KMS-11 (cell line): ENCODE measurements around the gene CSF1R.

Source experiments
- H2AFZ ChIP-seq: fragments of 200-600 bp; sonication (generic); 2 replicates; pipeline ENCODE4 v1.6.1; 2016; ENCODE audit warnings: antibody characterized with exemption, mixed run types, low read depth
- H3K27ac ChIP-seq: fragments of 200-600 bp; sonication (generic); 2 replicates; pipeline ENCODE4 v1.6.1; 2016; ENCODE audit warnings: mild to moderate bottlenecking, mixed run types
- H3K27me3 ChIP-seq: fragments of 200-600 bp; sonication (generic); 2 replicates; pipeline ENCODE4 v1.6.1; 2017; ENCODE audit warnings: mild to moderate bottlenecking, low read depth, mixed run types, moderate library complexity; ENCODE audit not compliant: insufficient read depth
- H3K36me3 ChIP-seq: fragments of 200-600 bp; sonication (generic); 2 replicates; pipeline ENCODE4 v1.6.1; 2017; ENCODE audit warnings: mild to moderate bottlenecking, mixed run types; ENCODE audit not compliant: insufficient read depth
- H3K4me1 ChIP-seq: fragments of 200-600 bp; sonication (generic); 2 replicates; pipeline ENCODE4 v1.6.1; 2016; ENCODE audit warnings: mild to moderate bottlenecking, low read depth, mixed run types; ENCODE audit not compliant: poor library complexity, severe bottlenecking
- H3K4me2 ChIP-seq: fragments of 200-600 bp; sonication (generic); 2 replicates; pipeline ENCODE4 v1.7.0; 2016; ENCODE audit warnings: mild to moderate bottlenecking, mixed run types
- H3K4me3 ChIP-seq: fragments of 200-600 bp; sonication (generic); IDR thresholded peaks from 2 replicates; pipeline ENCODE4 v1.6.1; 2017; ENCODE audit warnings: low read depth, low read length, mixed read lengths; ENCODE audit not compliant: insufficient read depth
- H3K79me2 ChIP-seq: fragments of 200-600 bp; sonication (generic); 2 replicates; pipeline ENCODE4 v1.6.1; 2016; ENCODE audit warnings: low read depth, mixed run types; ENCODE audit not compliant: insufficient read depth
- H3K9ac ChIP-seq: fragments of 200-600 bp; sonication (generic); 2 replicates; pipeline ENCODE4 v1.6.1; 2016; ENCODE audit warnings: mild to moderate bottlenecking, mixed run types
- H4K20me1 ChIP-seq: fragments of 200-600 bp; sonication (generic); 2 replicates; pipeline ENCODE4 v1.6.1; 2016; ENCODE audit warnings: mild to moderate bottlenecking, mixed run types; ENCODE audit not compliant: insufficient read depth
- TF ChIP-seq, protein P1 (sequence below): fragments of 200-600 bp; sonication (generic); conservative IDR thresholded peaks from 2 replicates; pipeline ENCODE4 v1.6.1; 2017; ENCODE audit warnings: low read depth, mild to moderate bottlenecking, antibody characterized with exemption, low read length, moderate library complexity, mixed read lengths

The CSF1R gene

DNA sequence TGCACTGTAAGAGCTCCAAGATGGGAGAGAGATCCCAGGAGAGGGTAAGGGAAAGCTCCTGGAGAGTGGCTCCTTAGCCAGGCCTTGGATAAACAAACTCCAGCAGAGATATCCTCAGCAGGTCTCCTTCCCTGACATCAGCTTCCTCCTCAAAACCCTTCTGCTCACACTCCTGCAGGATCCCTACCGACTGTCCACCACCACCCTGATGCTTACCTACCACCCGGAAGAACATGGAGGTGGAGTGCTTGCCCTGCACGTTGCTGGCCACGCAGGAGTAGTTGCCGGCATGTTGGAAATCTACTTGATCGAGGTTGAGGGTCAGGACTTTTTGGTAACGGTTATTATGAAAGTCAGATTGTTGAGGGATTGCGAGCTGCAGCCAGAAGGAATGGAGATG is 9.3 kb downstream of the CSF1R start:
- Histone ChIP-seq H3K4me3 (no peak overlapping the region), H3K9ac (no peak overlapping the region), H4K20me1 (no peaks in the 10 kb centered on the region), H3K27ac (no peak overlapping the region), H2AFZ (no peak overlapping the region), H3K36me3 (no peaks in the 10 kb centered on the region), H3K27me3 (no peaks in the 10 kb centered on the region), H3K79me2 (no peaks in the 10 kb centered on the region), H3K4me2 (no peak overlapping the region), H3K4me1 (no peaks in the 10 kb centered on the region)
- TF ChIP-seq, protein P1, sequence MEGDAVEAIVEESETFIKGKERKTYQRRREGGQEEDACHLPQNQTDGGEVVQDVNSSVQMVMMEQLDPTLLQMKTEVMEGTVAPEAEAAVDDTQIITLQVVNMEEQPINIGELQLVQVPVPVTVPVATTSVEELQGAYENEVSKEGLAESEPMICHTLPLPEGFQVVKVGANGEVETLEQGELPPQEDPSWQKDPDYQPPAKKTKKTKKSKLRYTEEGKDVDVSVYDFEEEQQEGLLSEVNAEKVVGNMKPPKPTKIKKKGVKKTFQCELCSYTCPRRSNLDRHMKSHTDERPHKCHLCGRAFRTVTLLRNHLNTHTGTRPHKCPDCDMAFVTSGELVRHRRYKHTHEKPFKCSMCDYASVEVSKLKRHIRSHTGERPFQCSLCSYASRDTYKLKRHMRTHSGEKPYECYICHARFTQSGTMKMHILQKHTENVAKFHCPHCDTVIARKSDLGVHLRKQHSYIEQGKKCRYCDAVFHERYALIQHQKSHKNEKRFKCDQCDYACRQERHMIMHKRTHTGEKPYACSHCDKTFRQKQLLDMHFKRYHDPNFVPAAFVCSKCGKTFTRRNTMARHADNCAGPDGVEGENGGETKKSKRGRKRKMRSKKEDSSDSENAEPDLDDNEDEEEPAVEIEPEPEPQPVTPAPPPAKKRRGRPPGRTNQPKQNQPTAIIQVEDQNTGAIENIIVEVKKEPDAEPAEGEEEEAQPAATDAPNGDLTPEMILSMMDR, result no peak

DNA sequence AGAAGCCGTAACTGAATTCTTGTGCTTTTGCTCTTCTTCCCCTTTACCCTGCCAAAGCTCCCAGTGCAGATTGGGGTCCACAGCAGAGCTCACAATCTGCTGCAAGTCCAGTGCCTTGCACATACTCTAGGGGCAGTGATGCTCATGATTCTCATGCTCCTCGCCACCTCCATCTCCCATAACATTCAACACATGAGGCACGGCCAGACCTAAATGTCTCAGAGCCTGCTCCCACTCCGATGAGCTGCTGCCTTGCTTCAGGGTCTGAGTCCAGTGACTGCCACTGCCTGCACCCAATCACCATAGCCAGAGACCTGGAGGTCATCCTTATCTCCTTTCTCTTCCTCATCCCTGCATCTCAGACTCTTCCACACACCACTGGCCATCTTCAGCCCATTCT is 10.5 kb downstream of the CSF1R start:
- H3K9ac ChIP-seq, result no peak overlapping the region
- no peaks in the 10 kb centered on the region for H3K27me3 ChIP-seq
- H3K79me2 ChIP-seq, result no peaks in the 10 kb centered on the region
- TF ChIP-seq, protein P1, result no peak
- H3K4me3 ChIP-seq, result no peak overlapping the region
- H4K20me1 ChIP-seq, result no peaks in the 10 kb centered on the region
- H3K4me1 ChIP-seq, result no peaks in the 10 kb centered on the region
- no peaks in the 10 kb centered on the region for H3K36me3 ChIP-seq
- no peak overlapping the region for H2AFZ ChIP-seq
- H3K4me2 ChIP-seq, result no peak overlapping the region
- H3K27ac ChIP-seq, result no peak overlapping the region

DNA sequence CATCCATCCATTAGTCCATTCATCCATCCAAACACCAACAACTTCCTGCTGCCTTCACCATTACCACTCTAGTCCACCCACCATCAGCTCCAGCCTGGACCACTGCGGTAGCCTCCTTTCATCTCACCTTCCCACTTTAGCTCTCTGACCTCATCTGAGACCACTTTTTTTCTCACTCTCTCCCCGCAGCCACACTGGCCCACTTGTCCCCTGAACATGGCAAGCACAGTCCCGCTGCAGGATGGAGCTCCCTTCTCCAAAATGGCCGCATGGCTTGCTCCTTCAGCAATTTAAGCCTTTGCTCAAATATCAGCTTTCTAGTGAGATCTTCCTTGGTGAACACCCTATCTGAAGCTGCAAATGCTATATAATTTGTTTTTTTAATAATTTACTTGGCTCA is 11.1 kb downstream of the CSF1R start:
- Histone ChIP-seq H4K20me1 (no peaks in the 10 kb centered on the region), H3K27me3 (no peaks in the 10 kb centered on the region), H3K36me3 (no peaks in the 10 kb centered on the region), H2AFZ (no peak overlapping the region), H3K4me1 (no peaks in the 10 kb centered on the region), H3K27ac (no peak overlapping the region), H3K4me3 (no peak overlapping the region), H3K79me2 (no peaks in the 10 kb centered on the region), H3K9ac (no peak overlapping the region), H3K4me2 (no peak overlapping the region)
- TF ChIP-seq, protein P1, result no peak

DNA sequence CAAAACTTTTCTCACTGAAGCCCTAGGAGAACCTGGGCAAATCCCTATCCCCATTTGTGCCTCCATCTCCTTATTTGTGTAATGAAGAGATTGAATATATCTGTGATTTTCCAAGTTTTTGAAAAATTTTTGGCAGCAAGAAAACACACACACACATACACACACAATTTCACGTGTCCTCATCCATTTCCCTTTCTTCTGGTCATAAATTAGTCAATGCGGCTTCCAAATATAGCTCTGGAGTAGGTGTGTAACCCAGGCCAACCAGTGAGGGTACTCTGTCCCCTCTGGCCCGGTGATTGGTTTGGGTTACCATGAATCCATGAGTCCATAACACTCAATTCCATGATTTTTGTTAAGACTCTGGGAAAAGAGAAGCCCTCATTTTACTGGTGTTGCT is 12.7 kb downstream of the CSF1R start:
- H3K79me2 ChIP-seq, result no peaks in the 10 kb centered on the region
- H3K27ac ChIP-seq, result no peak overlapping the region
- H4K20me1 ChIP-seq, result no peaks in the 10 kb centered on the region
- H3K4me2 ChIP-seq, result no peak overlapping the region
- H3K27me3 ChIP-seq, result no peaks in the 10 kb centered on the region
- H3K9ac ChIP-seq, result no peak overlapping the region
- H3K36me3 ChIP-seq, result no peaks in the 10 kb centered on the region
- no peak overlapping the region for H2AFZ ChIP-seq
- TF ChIP-seq, protein P1, result no peak
- H3K4me3 ChIP-seq, result no peak overlapping the region
- no peaks in the 10 kb centered on the region for H3K4me1 ChIP-seq
